Lung (tissue), 12 donors: ENCODE results near the gene SPPL2C. TPM values are rescaled to one million over a fixed set of nuclear protein-coding genes. Genes with fewer than 3 reads are reported as not detected.

ENCODE experiments used
- ATAC-seq: fragments of 200-7000 bp; cut with Tn5 transposase; one replicate; pipeline ENCODE4 v1.9.1; 2020; ENCODE audit warnings: moderate number of reproducible peaks; ENCODE audit not compliant: insufficient read depth, low FRiP score
- DNase-seq, 3 donors: peaks; one replicate each; pipeline ENCODE4 v3.0.0-alpha.2; 2013 to 2017
- H3K27ac ChIP-seq, 2 donors: one replicate each; pipeline ENCODE4 v1.5.1; 2013; ENCODE audit warnings: mild to moderate bottlenecking in 2 of 2, moderate library complexity in 2 of 2, control low read depth in 1 of 2, inconsistent platforms in 1 of 2, low read depth in 1 of 2, low read length in 1 of 2
- H3K27me3 ChIP-seq, 3 donors: one replicate each; pipeline ENCODE4 v1.5.1; 2013; ENCODE audit warnings: low read length in 2 of 3; ENCODE audit not compliant: control insufficient read depth in 3 of 3, insufficient read depth in 3 of 3
- H3K36me3 ChIP-seq, 4 donors: one replicate each; pipeline ENCODE4 v1.5.1; 2013; ENCODE audit warnings: low read length in 4 of 4, mild to moderate bottlenecking in 1 of 4, moderate library complexity in 1 of 4; ENCODE audit not compliant: control insufficient read depth in 4 of 4, insufficient read depth in 4 of 4
- H3K4me1 ChIP-seq, 5 donors: one replicate each; pipeline ENCODE4 v1.5.1; 2013; ENCODE audit warnings: low read length in 5 of 5, mild to moderate bottlenecking in 2 of 5, moderate library complexity in 1 of 5; ENCODE audit not compliant: control insufficient read depth in 5 of 5, insufficient read depth in 5 of 5
- H3K4me3 ChIP-seq: one replicate; pipeline ENCODE4 v1.5.1; 2013; ENCODE audit warnings: mild to moderate bottlenecking, control low read depth, moderate library complexity
- H3K9ac ChIP-seq, 2 donors: one replicate each; pipeline ENCODE4 v1.5.1; 2013; ENCODE audit warnings: low read length in 2 of 2, control low read depth in 1 of 2; ENCODE audit not compliant: insufficient read depth in 1 of 2
- H3K9me3 ChIP-seq, 4 donors: one replicate each; pipeline ENCODE4 v1.5.1; 2013; ENCODE audit warnings: low read length in 3 of 4, mild to moderate bottlenecking in 1 of 4, moderate library complexity in 1 of 4; ENCODE audit not compliant: control insufficient read depth in 4 of 4, insufficient read depth in 3 of 4
- CTCF ChIP-seq: IDR thresholded peaks from 2 replicates; pipeline ENCODE4 v1.5.1; 2012; ENCODE audit warnings: mild to moderate bottlenecking; ENCODE audit errors: control extremely low read depth, extremely low read depth
- WGBS, 2 donors: extraction: QIAGEN DNeasy Blood & Tissue Kit; methylation state at CpG; one replicate each; pipeline ENCODE4 v1.1.7; 2013; 5-methylcytosine and 5-hydroxymethylcytosine counted together
- polyA plus RNA-seq, 2 donors: library from polyadenylated mRNA; stranded (reverse); fragments of 200-250 nt; gene quantifications; one replicate each; pipeline ENCODE4 v1.2.1, GENCODE V29; 2013
- total RNA-seq, 2 donors: library from RNA; depleted of rRNA in 1 of 2; stranded (reverse); fragments of >200 nt in 1 of 2; gene quantifications; one replicate each; pipeline ENCODE4 v1.2.1, GENCODE V29; 2014 to 2021
- donor health status: control.
- donor health status: control.
- donor health status: Bipolar disorder and iron deficiency.
- donor health status: healthy.
- donor health status: DM: yes; HTN: yes; CAD: no.

SPPL2C gene
- total and polyA plus RNA-seq, 4 donors: not detected

GRCh38 chr17:45847747-45848146 lies 3.1 kb downstream of the SPPL2C start:
- H3K9me3 ChIP-seq: peaks cover 0 to 3% (median 0%) of the 10 kb centered on the region in 4 donors

GRCh38 chr17:45848405-45848804 lies 3.7 kb downstream of the SPPL2C start:
- Histone ChIP-seq H3K9me3 (peaks cover 0 to 3% (median 0%) of the 10 kb centered on the region in 4 donors), H3K27ac (no peak overlapping the region), H3K36me3 (no peaks in the 10 kb centered on the region), H3K27me3 (peaks cover 0 to 9% (median 4%) of the 10 kb centered on the region in 3 donors), H3K4me3 (no peak overlapping the region), H3K4me1 (no peaks in the 10 kb centered on the region), H3K9ac (no peak overlapping the region)
- no peak for ATAC-seq
- TF ChIP-seq CTCF: no peak
- no peak for DNase-seq
- WGBS, 2 donors: 87 to 89% methylated on average over 9 of the region's 9 CpGs

More at GRCh38 chr17:45847747-45848146, 3.1 kb downstream of the SPPL2C start:
- Histone ChIP-seq H3K36me3 (no peaks in the 10 kb centered on the region), H3K27me3 (peaks cover 0 to 9% (median 4%) of the 10 kb centered on the region in 3 donors), H3K9ac (no peak overlapping the region), H3K4me1 (no peaks in the 10 kb centered on the region), H3K4me3 (no peak overlapping the region), H3K27ac (no peak overlapping the region)
- 82 to 84% methylated on average over 5 of the region's 5 CpGs for WGBS, 2 donors
- no peak for ATAC-seq
- no peak for TF ChIP-seq CTCF
- no peak for DNase-seq

- peaks cover 0 to 3% (median 0%) of the 10 kb centered on the region in 4 donors for H3K9me3 ChIP-seq
- peaks cover 0 to 9% (median 4%) of the 10 kb centered on the region in 3 donors for H3K27me3 ChIP-seq
- no peak for ATAC-seq
Observed at GRCh38 chr17:45848868-45849535, 4.3 kb downstream of the SPPL2C start.

More at GRCh38 chr17:45848868-45849535, 4.3 kb downstream of the SPPL2C start:
- no peak overlapping the region for H3K27ac ChIP-seq
- H3K4me3 ChIP-seq: no peak overlapping the region
- no peak overlapping the region for H3K9ac ChIP-seq
- no peak for DNase-seq
- H3K4me1 ChIP-seq: no peaks in the 10 kb centered on the region
- 68 to 80% methylated on average over 15 of the region's 15 CpGs for WGBS, 2 donors
- TF ChIP-seq CTCF: no peak
- H3K36me3 ChIP-seq: no peaks in the 10 kb centered on the region
